ENCODE data around the gene CCL17. TPM values are rescaled to one million over a fixed set of nuclear protein-coding genes. Genes with fewer than 3 reads are reported as not detected.

CCL17 gene
- total RNA-seq, 1 donor = not detected

GRCh38 chr16:57406881-57407280 is 2.3 kb downstream of the CCL17 start:
- Histone ChIP-seq H4K20me1 (ENCODE audit: insufficient read depth, low read length) (no peaks in the 10 kb centered on the region), H3K27ac (ENCODE audit: low read depth, low read length) (no peak overlapping the region), H3K9me3 (ENCODE audit: low read depth, low read length) (no peaks in the 10 kb centered on the region), H3K79me2 (ENCODE audit: insufficient read depth, low read length) (no peaks in the 10 kb centered on the region), H3K4me2 (ENCODE audit: insufficient read depth, low read length) (no peak overlapping the region), H3K4me3 (ENCODE audit: insufficient read depth, low read length) (no peak overlapping the region), H2AFZ (ENCODE audit: low read length) (no peak overlapping the region), H3K27me3 (ENCODE audit: insufficient read depth, low read length) (peaks cover 6% of the 10 kb centered on the region), H3K36me3 (ENCODE audit: insufficient read depth, low read length) (no peaks in the 10 kb centered on the region), H3K4me1 (ENCODE audit: insufficient read depth, low read length) (no peaks in the 10 kb centered on the region)
- no peak for TF ChIP-seq CTCF (IDR thresholded peaks at IDR 0.05; ENCODE audit: extremely low read depth, low read depth, low read length)
- no peak for DNase-seq (ENCODE audit: insufficient read length, low spot score, missing footprints)

- DNase-seq (ENCODE audit: insufficient read length, low spot score, missing footprints) = no peak
- Histone ChIP-seq H3K9me3 (ENCODE audit: low read depth, low read length) (no peaks in the 10 kb centered on the region), H3K36me3 (ENCODE audit: insufficient read depth, low read length) (no peaks in the 10 kb centered on the region), H3K4me2 (ENCODE audit: insufficient read depth, low read length) (no peak overlapping the region), H3K4me3 (ENCODE audit: insufficient read depth, low read length) (no peak overlapping the region), H3K79me2 (ENCODE audit: insufficient read depth, low read length) (no peaks in the 10 kb centered on the region), H4K20me1 (ENCODE audit: insufficient read depth, low read length) (no peaks in the 10 kb centered on the region), H3K27ac (ENCODE audit: low read depth, low read length) (no peak overlapping the region), H3K4me1 (ENCODE audit: insufficient read depth, low read length) (no peaks in the 10 kb centered on the region), H2AFZ (ENCODE audit: low read length) (no peak overlapping the region), H3K27me3 (ENCODE audit: insufficient read depth, low read length) (peaks cover 6% of the 10 kb centered on the region)
- no peak for TF ChIP-seq CTCF (IDR thresholded peaks at IDR 0.05; ENCODE audit: extremely low read depth, low read depth, low read length)
These were observed 3.2 kb downstream of the CCL17 start for GRCh38 chr16:57407521-57408353.

- no peaks in the 10 kb centered on the region for H3K4me1 ChIP-seq (ENCODE audit: insufficient read depth, low read length)
- no peaks in the 10 kb centered on the region for H3K36me3 ChIP-seq (ENCODE audit: insufficient read depth, low read length)
- H4K20me1 ChIP-seq (ENCODE audit: insufficient read depth, low read length) = no peaks in the 10 kb centered on the region
- no peak overlapping the region for H3K4me2 ChIP-seq (ENCODE audit: insufficient read depth, low read length)
- no peak for TF ChIP-seq CTCF (IDR thresholded peaks at IDR 0.05; ENCODE audit: extremely low read depth, low read depth, low read length)
- H3K27ac ChIP-seq (ENCODE audit: low read depth, low read length) = no peak overlapping the region
- no peaks in the 10 kb centered on the region for H3K79me2 ChIP-seq (ENCODE audit: insufficient read depth, low read length)
- no peaks in the 10 kb centered on the region for H3K9me3 ChIP-seq (ENCODE audit: low read depth, low read length)
- no peak for DNase-seq (ENCODE audit: insufficient read length, low spot score, missing footprints)
- H3K27me3 ChIP-seq (ENCODE audit: insufficient read depth, low read length) = peaks cover 6% of the 10 kb centered on the region
- no peak overlapping the region for H3K4me3 ChIP-seq (ENCODE audit: insufficient read depth, low read length)
- no peak overlapping the region for H2AFZ ChIP-seq (ENCODE audit: low read length)
These were observed 4.5 kb downstream of the CCL17 start for GRCh38 chr16:57409065-57409464.

GRCh38 chr16:57409870-57410587 is 5.5 kb downstream of the CCL17 start:
- Histone ChIP-seq H4K20me1 (ENCODE audit: insufficient read depth, low read length) (no peaks in the 10 kb centered on the region), H3K4me1 (ENCODE audit: insufficient read depth, low read length) (no peaks in the 10 kb centered on the region), H3K4me2 (ENCODE audit: insufficient read depth, low read length) (no peak overlapping the region), H2AFZ (ENCODE audit: low read length) (no peak overlapping the region), H3K27ac (ENCODE audit: low read depth, low read length) (no peak overlapping the region), H3K9me3 (ENCODE audit: low read depth, low read length) (no peaks in the 10 kb centered on the region), H3K27me3 (ENCODE audit: insufficient read depth, low read length) (peaks cover 6% of the 10 kb centered on the region), H3K36me3 (ENCODE audit: insufficient read depth, low read length) (no peaks in the 10 kb centered on the region), H3K4me3 (ENCODE audit: insufficient read depth, low read length) (no peak overlapping the region), H3K79me2 (ENCODE audit: insufficient read depth, low read length) (no peaks in the 10 kb centered on the region)
- no peak for TF ChIP-seq CTCF (IDR thresholded peaks at IDR 0.05; ENCODE audit: extremely low read depth, low read depth, low read length)
- no peak for DNase-seq (ENCODE audit: insufficient read length, low spot score, missing footprints)
